ENCODE data around the gene C19orf85.

C19orf85 gene

GRCh38 chr19:55461259-55461973, 3.1 kb downstream of the C19orf85 start, which contains the start of gene ISOC2:
Gene ISOC2 (minus strand): TSS chr19:55461642. CDS start chr19:55456486, 5,156 bp downstream.
- Histone ChIP-seq H2AFZ (ENCODE audit: low read depth) (peak within 1 kb of the TSS; percentile 86), H3K4me3 (IDR thresholded peaks at IDR 0.05; ENCODE audit: insufficient read depth, low read depth, low read length) (no peak within 1 kb of the TSS), H3K9ac (peak within 1 kb of the TSS; percentile 94), H3K4me1 (ENCODE audit: low read depth, poor library complexity, severe bottlenecking) (peaks cover 10% of the 10 kb centered on the region), H3K36me3 (ENCODE audit: insufficient read depth) (no peaks in the 10 kb centered on the region), H3K27me3 (ENCODE audit: insufficient read depth, low read depth) (peaks cover 27% of the 10 kb centered on the region), H3K27ac (peak within 1 kb of the TSS; percentile 73), H3K4me2 (peak within 1 kb of the TSS; percentile 86), H3K79me2 (ENCODE audit: insufficient read depth, low read depth) (peaks cover 11% of the 10 kb centered on the region; the same call in 1 of the 2 replicates), H4K20me1 (ENCODE audit: insufficient read depth) (no peaks in the 10 kb centered on the region)
- TF ChIP-seq, protein P1, sequence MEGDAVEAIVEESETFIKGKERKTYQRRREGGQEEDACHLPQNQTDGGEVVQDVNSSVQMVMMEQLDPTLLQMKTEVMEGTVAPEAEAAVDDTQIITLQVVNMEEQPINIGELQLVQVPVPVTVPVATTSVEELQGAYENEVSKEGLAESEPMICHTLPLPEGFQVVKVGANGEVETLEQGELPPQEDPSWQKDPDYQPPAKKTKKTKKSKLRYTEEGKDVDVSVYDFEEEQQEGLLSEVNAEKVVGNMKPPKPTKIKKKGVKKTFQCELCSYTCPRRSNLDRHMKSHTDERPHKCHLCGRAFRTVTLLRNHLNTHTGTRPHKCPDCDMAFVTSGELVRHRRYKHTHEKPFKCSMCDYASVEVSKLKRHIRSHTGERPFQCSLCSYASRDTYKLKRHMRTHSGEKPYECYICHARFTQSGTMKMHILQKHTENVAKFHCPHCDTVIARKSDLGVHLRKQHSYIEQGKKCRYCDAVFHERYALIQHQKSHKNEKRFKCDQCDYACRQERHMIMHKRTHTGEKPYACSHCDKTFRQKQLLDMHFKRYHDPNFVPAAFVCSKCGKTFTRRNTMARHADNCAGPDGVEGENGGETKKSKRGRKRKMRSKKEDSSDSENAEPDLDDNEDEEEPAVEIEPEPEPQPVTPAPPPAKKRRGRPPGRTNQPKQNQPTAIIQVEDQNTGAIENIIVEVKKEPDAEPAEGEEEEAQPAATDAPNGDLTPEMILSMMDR (conservative IDR thresholded peaks at IDR 0.05; ENCODE audit: low read depth, low read length) = no peak

GRCh38 chr19:55460670-55461258, 3.8 kb downstream of the C19orf85 start:
- H3K4me2 ChIP-seq = peak overlapping the region; percentile 84
- peaks cover 11% of the 10 kb centered on the region; the same call in 1 of the 2 replicates for H3K79me2 ChIP-seq (ENCODE audit: insufficient read depth, low read depth)
- TF ChIP-seq, protein P1 (conservative IDR thresholded peaks at IDR 0.05; ENCODE audit: low read depth, low read length) = no peak
- H3K27ac ChIP-seq = peak overlapping the region; percentile 73
- no peaks in the 10 kb centered on the region for H4K20me1 ChIP-seq (ENCODE audit: insufficient read depth)
- peaks cover 21% of the 10 kb centered on the region for H3K27me3 ChIP-seq (ENCODE audit: insufficient read depth, low read depth)
- H3K9ac ChIP-seq = peak overlapping the region; percentile 94
- H3K4me1 ChIP-seq (ENCODE audit: low read depth, poor library complexity, severe bottlenecking) = peaks cover 10% of the 10 kb centered on the region
- H3K36me3 ChIP-seq (ENCODE audit: insufficient read depth) = no peaks in the 10 kb centered on the region
- peak overlapping the region; percentile 67 for H2AFZ ChIP-seq (ENCODE audit: low read depth)
- H3K4me3 ChIP-seq (IDR thresholded peaks at IDR 0.05; ENCODE audit: insufficient read depth, low read depth, low read length) = no peak overlapping the region

GRCh38 chr19:55459950-55460657, 4.4 kb downstream of the C19orf85 start:
- Histone ChIP-seq H4K20me1 (ENCODE audit: insufficient read depth) (no peaks in the 10 kb centered on the region), H3K4me3 (IDR thresholded peaks at IDR 0.05; ENCODE audit: insufficient read depth, low read depth, low read length) (no peak overlapping the region), H3K27me3 (ENCODE audit: insufficient read depth, low read depth) (peaks cover 14% of the 10 kb centered on the region), H2AFZ (ENCODE audit: low read depth) (no peak overlapping the region), H3K79me2 (ENCODE audit: insufficient read depth, low read depth) (peaks cover 11% of the 10 kb centered on the region; the same call in 1 of the 2 replicates), H3K9ac (no peak overlapping the region), H3K4me2 (peak overlapping the region; percentile 84; the same call in 1 of the 2 replicates), H3K36me3 (ENCODE audit: insufficient read depth) (no peaks in the 10 kb centered on the region), H3K27ac (no peak overlapping the region), H3K4me1 (ENCODE audit: low read depth, poor library complexity, severe bottlenecking) (peaks cover 10% of the 10 kb centered on the region)
- TF ChIP-seq, protein P1 (conservative IDR thresholded peaks at IDR 0.05; ENCODE audit: low read depth, low read length) = no peak

DNA sequence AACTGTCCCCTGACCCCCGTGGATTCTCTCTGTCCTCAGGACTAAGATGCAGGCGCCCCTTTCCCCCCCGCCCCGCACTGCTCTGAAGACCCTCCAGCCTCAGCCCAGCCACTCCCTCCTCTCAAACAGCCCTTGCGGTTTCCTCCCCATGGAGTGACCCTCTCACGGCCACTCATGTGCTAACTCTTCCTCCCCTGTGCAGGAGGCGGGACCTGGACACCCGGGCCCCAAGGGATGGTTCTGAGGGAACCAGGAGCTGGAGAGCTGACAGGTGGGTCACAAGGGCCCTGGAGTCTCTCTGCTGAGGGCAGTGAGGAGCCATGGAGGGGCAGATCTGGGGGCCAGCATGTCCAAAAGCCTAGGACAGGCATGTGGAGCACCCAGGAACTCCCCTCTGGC, 5.0 kb downstream of the C19orf85 start:
- no peaks in the 10 kb centered on the region for H3K36me3 ChIP-seq (ENCODE audit: insufficient read depth)
- no peak overlapping the region for H3K4me3 ChIP-seq (IDR thresholded peaks at IDR 0.05; ENCODE audit: insufficient read depth, low read depth, low read length)
- peaks cover 10% of the 10 kb centered on the region for H3K4me1 ChIP-seq (ENCODE audit: low read depth, poor library complexity, severe bottlenecking)
- no peak overlapping the region for H3K27ac ChIP-seq
- TF ChIP-seq, protein P1 (conservative IDR thresholded peaks at IDR 0.05; ENCODE audit: low read depth, low read length) = no peak
- no peak overlapping the region for H3K4me2 ChIP-seq
- H3K79me2 ChIP-seq (ENCODE audit: insufficient read depth, low read depth) = peaks cover 11% of the 10 kb centered on the region; the same call in 1 of the 2 replicates
- H3K9ac ChIP-seq = no peak overlapping the region
- H3K27me3 ChIP-seq (ENCODE audit: insufficient read depth, low read depth) = peaks cover 12% of the 10 kb centered on the region
- no peaks in the 10 kb centered on the region for H4K20me1 ChIP-seq (ENCODE audit: insufficient read depth)
- no peak overlapping the region for H2AFZ ChIP-seq (ENCODE audit: low read depth)
